ENCODE measurements around the gene MYRIP.
"Not testable (repeated sequence)": the region's sequence is repeated elsewhere in the genome, so short reads cannot be mapped to it uniquely, and the experiment has no call there.

The MYRIP gene

GRCh38 chr3:40118091-40118490 is 308.7 kb downstream of the MYRIP start:
- in situ Hi-C loops (cut with MboI; ENCODE audit: low sequenced_read_pairs) = no loop called here

GRCh38 chr3:40120067-40120692 is 310.8 kb downstream of the MYRIP start:
- in situ Hi-C loops (cut with MboI; ENCODE audit: low sequenced_read_pairs) = no loop called here

GRCh38 chr3:40120806-40121205 is 311.4 kb downstream of the MYRIP start:
- in situ Hi-C loops (cut with MboI; ENCODE audit: low sequenced_read_pairs) = no loop called here

- in situ Hi-C loops (cut with MboI; ENCODE audit: low sequenced_read_pairs) = no loop called here
Observed at GRCh38 chr3:40124918-40125317, 315.5 kb downstream of the MYRIP start.

GRCh38 chr3:40128166-40128565 is 318.8 kb downstream of the MYRIP start:
- in situ Hi-C loops (cut with MboI; ENCODE audit: low sequenced_read_pairs) = no loop called here

GRCh38 chr3:40129510-40129909 is 320.1 kb downstream of the MYRIP start:
- in situ Hi-C loops (cut with MboI; ENCODE audit: low sequenced_read_pairs) = no loop called here

- in situ Hi-C loops (cut with MboI; ENCODE audit: low sequenced_read_pairs) = no loop called here
Observed at GRCh38 chr3:40129981-40130380, 320.6 kb downstream of the MYRIP start.

- in situ Hi-C loops (cut with MboI; ENCODE audit: low sequenced_read_pairs) = no loop called here
Observed at GRCh38 chr3:40130721-40131120, 321.3 kb downstream of the MYRIP start.

- in situ Hi-C loops (cut with MboI; ENCODE audit: low sequenced_read_pairs) = not testable (repeated sequence)
Observed at GRCh38 chr3:40133886-40134575, 324.6 kb downstream of the MYRIP start.

- in situ Hi-C loops (cut with MboI; ENCODE audit: low sequenced_read_pairs) = no loop called here
Observed at GRCh38 chr3:40137591-40138295, 328.3 kb downstream of the MYRIP start.

- in situ Hi-C loops (cut with MboI; ENCODE audit: low sequenced_read_pairs) = no loop called here
Observed at GRCh38 chr3:40143283-40144090, 334.1 kb downstream of the MYRIP start.

- in situ Hi-C loops (cut with MboI; ENCODE audit: low sequenced_read_pairs) = no loop called here
Observed at GRCh38 chr3:40148827-40149226, 339.4 kb downstream of the MYRIP start.

- in situ Hi-C loops (cut with MboI; ENCODE audit: low sequenced_read_pairs) = no loop called here
Observed at GRCh38 chr3:40152482-40153133, 343.2 kb downstream of the MYRIP start.

GRCh38 chr3:40160933-40161332 is 351.5 kb downstream of the MYRIP start:
- in situ Hi-C loops (cut with MboI; ENCODE audit: low sequenced_read_pairs) = no loop called here

GRCh38 chr3:40162616-40163015 is 353.2 kb downstream of the MYRIP start:
- in situ Hi-C loops (cut with MboI; ENCODE audit: low sequenced_read_pairs) = no loop called here

GRCh38 chr3:40166997-40167396 is 357.6 kb downstream of the MYRIP start:
- in situ Hi-C loops (cut with MboI; ENCODE audit: low sequenced_read_pairs) = no loop called here

- in situ Hi-C loops (cut with MboI; ENCODE audit: low sequenced_read_pairs) = no loop called here
Observed at GRCh38 chr3:40167958-40168357, 358.5 kb downstream of the MYRIP start.

GRCh38 chr3:40169983-40170382 is 360.6 kb downstream of the MYRIP start:
- in situ Hi-C loops (cut with MboI; ENCODE audit: low sequenced_read_pairs) = no loop called here

- in situ Hi-C loops (cut with MboI; ENCODE audit: low sequenced_read_pairs) = no loop called here
Observed at GRCh38 chr3:40170395-40170794, 361.0 kb downstream of the MYRIP start.

GRCh38 chr3:40172560-40172959 is 363.2 kb downstream of the MYRIP start:
- in situ Hi-C loops (cut with MboI; ENCODE audit: low sequenced_read_pairs) = no loop called here

- in situ Hi-C loops (cut with MboI; ENCODE audit: low sequenced_read_pairs) = no loop called here
Observed at GRCh38 chr3:40173227-40173721, 363.9 kb downstream of the MYRIP start.

All from HL-60/S4 treated with retinoic acid at 250 ng/mL for 4 days and 3 days (cell line).